ENCODE measurements around the gene ATIC.
"Not testable (repeated sequence)": the region's sequence is repeated elsewhere in the genome, so short reads cannot be mapped to it uniquely, and the experiment has no call there.

Gene ATIC

DNA sequence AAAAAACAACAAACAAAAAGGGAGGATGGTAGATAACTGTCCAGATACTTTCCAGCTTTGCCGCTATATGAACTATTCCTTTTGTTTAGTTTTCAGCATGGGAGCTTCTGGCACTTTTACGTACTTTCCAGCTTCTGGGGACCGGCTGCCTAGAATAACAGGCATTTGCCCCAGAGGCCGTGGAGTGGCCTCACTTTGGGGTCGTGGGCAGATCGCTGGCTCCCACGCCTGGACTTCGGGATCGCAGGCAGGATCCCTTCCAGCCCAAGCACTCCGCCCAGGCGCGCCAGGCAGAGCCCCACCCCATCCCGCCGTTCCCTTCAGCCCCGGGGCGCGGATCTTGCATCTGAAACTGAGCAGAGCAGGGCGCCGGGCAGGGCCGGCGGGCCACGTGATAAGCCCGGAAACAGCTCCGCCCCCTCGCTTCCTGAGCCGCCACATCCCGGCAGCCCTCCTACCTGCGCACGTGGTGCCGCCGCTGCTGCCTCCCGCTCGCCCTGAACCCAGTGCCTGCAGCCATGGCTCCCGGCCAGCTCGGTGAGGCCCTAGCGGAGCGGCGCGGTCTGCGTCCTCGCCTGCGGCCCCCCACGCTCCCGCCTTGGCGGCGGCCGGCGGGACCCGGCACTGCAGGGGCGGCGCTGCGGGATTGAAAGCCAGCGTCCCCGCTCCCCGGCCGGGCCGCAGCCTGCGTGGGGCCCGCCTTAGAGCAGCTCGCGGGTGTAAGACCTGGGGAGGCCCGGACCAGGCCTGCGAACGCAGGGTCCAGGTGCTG lies at the start of gene ATIC:
Gene ATIC (plus strand): TSS at position 435 of the 772 bp plus-strand sequence. CDS start 84 bp downstream, at position 519.
- peak; percentile 63 to 80 for DNase-seq (ENCODE audit: low read depth in 2 of 2, low spot score in 1 of 2)

DNA sequence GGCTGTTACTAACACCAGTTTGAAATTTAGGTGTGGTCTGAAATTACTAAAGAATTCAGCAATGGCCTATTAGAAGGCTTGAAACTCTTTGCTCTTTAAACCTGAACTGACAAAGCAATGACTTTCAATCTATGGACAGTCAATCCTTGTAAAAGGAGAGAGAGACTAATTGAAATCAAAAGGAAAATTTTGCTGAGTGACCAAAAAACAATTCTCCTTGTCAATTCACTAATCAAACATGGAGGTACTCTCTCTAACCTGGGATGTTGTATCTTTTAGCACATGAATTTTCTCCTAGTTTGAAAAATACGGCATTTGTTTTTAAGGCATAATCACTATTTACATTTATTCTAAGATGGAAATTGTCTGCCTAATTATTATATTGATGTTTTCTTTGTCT lies 49.6 kb upstream of the ATIC start:
- no peak for DNase-seq (ENCODE audit: low read depth in 2 of 2, low spot score in 1 of 2)

DNA sequence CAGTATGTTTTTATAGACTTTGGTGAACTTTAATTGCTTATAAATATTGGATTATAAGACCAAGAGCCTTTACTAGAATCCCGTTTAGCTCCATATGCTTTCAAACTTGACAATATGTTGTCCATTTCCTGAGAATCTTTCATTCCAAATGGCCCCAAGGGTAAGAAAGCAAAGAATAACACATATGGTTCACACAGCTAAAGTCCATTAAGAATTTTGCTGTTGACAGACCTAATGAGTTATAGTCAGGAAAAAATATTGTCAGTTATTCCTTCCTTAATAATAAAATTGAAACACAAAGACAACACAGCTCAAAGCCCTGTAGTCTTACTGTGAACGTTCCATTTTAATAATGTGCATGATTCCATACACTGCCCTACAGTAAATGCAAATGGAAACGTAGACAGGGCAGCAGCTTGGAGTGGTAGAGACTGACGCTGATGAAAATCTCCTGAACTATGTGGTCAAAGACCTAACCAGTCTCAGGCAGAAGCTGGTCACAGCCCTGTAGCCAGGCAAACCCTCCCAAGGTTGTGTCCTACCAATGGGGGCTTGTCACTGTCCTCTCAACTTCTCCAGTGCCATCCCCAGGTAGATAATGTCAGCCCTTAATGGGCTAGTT lies 49.0 kb upstream of the ATIC start:
- DNase-seq (ENCODE audit: low read depth in 2 of 2, low spot score in 1 of 2) = no peak

DNA sequence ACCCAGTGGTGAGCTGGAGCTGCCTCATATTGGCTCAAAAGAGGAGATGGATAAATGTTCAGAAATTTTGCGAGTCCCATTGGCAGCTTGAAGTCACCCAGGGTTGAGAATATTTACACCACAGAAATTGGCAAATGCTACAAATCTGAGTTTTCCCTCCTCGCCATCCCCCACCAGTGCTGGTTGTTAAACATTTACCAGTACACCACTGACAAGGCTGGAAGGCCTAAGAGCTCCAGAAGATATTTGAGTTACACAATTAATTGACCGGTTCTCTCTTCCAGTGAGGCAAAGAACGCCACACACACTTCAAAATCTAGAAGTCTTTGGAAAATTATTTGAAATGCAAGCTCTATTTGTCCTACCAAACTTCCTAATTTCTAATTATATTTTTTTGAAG lies 47.5 kb upstream of the ATIC start:
- no peak for DNase-seq (ENCODE audit: low read depth in 2 of 2, low spot score in 1 of 2)

DNA sequence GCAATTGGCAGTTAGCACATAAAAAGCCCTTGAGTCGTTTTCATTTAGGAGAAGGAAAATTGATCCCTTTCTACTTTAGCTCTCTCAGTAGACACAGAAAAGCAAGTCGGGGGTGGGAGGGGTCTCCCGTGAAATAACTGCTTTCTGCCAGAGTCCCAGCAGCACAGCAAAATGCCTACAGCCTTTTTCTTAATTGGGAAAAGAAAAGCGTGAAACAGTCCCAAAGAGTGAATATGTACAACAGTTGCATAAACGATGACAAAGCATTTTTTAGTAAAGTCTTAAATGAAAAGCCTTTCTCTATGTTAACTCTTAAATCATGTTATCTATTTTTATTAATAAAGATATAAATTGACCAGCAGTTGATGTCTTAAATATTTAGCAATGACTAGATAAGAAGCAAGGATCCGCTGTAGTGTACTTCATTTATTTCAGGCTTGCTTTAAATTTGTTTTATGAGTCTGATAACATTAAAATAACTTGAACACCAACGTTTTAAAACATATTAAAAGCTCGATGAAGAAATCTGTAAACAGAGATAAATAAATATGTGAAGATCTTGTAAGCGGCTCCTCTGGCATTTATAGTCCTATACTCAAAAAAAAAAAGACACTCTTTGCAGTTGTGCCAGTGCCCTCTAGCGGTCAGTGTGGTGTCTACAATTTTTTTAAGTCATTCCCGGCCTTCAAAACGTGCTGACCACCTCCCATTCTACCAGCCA lies 42.3 kb upstream of the ATIC start:
- DNase-seq (ENCODE audit: low read depth in 2 of 2, low spot score in 1 of 2) = peak; percentile 8 to 29

DNA sequence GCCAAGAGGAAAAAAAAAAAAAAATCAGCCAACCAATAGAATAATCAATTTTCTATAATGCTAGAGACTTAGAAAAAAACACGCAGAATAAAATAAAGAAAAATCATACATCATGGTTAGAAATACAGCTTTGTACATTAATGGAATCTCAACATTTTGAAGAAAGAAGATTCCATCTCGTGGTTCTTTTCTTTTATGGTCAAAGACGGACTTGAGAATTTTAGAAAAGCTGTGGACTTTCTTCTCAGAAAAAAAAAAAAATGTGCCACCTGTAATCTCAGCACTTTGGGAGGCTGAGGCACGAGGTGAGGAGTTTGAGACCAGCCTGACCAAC lies 41.8 kb upstream of the ATIC start:
- no peak for DNase-seq (ENCODE audit: low read depth in 2 of 2, low spot score in 1 of 2)

DNA sequence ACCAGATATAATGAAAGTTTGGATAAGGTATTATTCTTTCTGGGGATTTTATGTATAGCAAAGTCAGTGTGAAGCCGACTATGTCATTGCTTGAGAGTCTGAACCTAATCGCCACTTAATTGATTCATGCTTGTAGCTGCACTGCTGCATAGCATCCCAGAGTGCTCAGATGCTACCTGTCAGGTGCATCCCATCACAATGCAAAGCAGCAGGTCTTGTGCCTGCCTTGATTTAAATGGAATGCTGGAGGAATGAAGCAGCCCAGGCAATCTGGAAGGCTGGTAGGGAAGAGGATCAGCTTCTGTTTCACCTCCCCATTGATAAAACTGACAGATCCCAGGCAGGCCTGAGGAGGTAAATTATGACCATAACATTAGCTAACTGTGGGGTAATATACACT lies 40.4 kb upstream of the ATIC start:
- no peak for DNase-seq (ENCODE audit: low read depth in 2 of 2, low spot score in 1 of 2)

DNA sequence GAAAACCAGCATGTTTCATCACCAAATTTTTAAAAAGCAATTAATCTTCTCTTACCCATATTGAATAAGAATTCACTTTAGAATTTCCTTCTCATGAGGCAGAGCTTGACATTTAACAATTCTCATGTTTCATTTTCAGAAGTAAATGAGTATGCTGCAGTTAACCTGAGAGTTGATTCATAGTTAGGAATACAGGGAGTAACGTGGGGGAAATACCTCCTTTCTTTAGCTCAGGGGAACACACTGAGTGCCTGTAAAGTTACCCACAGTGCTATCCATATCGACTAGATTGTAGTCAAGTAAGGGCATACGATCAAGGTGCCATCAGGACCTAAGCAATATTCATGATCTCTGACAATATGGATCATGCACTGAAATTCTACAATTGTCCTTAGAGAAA lies 38.9 kb upstream of the ATIC start:
- DNase-seq (ENCODE audit: low read depth in 2 of 2, low spot score in 1 of 2) = no peak

DNA sequence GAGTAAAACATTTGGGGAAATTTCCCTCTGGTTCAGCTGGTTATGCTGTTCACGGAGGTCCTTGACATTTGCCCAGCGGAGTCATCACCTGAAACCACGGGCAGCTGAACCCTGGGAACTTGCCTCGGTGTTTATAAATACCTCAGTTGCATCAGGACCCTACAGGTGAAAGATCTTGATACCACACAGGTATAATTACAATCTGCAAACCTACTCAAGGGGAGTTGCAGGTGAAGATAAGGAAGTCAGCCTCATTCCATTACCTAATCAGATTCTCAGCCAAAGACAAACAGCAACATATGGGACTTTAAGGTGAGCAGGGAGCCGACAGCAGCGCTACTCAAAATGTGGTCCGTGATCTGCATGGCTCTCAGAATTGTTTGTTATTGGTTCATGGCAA lies 37.0 kb upstream of the ATIC start:
- DNase-seq (ENCODE audit: low read depth in 2 of 2, low spot score in 1 of 2) = no peak

DNA sequence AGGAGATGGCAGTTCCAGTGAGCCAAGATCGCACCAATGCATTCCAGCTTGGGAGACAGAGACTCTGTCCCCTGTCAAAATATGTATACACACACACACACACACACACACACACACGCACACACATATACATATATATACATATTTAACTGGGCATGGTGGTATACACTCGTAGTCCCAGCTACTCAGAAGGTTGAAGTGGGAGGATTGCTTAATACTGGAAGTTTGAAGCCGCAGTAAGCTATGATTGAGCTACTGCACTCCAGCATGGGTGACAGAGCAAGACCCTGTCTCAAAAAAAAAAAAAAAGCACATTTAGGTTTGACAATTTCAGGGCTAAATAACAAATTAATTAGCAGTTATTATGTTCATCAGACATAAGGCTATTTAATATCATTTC lies 36.0 kb upstream of the ATIC start:
- no peak for DNase-seq (ENCODE audit: low read depth in 2 of 2, low spot score in 1 of 2)

DNA sequence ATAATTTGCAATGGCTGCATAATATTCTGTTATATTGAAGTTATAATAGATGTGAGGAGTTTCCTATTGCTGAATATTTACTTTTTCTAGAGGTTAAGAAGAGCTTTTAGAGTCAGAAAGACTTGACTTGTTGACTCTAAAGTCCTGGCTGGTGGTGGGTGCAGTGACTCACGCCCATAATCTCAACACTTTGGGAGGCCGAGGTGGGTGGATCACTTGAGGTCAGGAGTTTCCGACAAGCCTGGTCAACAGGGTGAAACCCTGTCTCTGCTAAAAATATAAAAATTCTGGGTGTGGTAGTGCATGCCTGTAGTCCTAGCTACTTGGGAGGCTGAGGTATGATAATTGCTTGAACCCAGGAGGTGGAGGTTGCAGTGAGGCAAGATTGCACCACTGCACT lies 33.9 kb upstream of the ATIC start:
- DNase-seq (ENCODE audit: low read depth in 2 of 2, low spot score in 1 of 2) = no peak

DNA sequence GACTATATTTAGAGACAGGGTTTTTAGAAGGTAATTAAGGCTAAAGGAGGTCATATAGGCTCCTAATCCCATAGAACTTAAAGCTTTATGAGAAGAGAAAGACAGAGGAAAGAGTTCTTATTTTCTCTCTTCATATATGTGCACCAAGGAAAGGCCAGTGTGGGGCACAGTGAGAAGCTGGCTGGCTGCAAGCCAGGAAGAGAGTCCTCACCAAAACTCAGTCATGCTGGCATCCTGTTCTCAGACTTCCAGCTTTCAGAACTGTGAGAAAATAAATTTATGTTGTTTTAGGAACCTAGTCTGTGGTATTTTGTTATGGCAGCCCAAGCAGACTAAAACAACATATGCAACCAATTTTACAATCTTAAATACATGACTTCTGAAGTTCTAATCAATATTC lies 31.5 kb upstream of the ATIC start:
- DNase-seq (ENCODE audit: low read depth in 2 of 2, low spot score in 1 of 2) = no peak

DNA sequence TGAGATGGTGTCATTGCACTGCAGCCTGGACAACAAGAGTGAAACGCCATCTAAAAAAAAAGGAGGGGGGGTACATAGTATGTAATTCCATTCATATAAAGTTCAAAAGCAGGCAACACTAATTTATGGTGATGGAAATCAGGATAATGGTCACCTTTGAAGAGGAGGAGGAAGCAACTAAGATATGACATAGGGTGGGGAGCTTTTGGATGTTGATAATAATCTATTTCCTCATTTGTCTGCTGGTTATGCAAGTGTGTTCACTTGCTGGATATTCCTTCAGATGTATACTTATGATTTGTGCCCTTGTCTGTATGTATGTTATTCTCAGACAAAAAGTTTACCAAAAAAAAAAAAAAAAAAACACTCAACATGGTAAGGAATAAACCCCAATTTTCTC lies 28.6 kb upstream of the ATIC start:
- DNase-seq (ENCODE audit: low read depth in 2 of 2, low spot score in 1 of 2) = no peak

DNA sequence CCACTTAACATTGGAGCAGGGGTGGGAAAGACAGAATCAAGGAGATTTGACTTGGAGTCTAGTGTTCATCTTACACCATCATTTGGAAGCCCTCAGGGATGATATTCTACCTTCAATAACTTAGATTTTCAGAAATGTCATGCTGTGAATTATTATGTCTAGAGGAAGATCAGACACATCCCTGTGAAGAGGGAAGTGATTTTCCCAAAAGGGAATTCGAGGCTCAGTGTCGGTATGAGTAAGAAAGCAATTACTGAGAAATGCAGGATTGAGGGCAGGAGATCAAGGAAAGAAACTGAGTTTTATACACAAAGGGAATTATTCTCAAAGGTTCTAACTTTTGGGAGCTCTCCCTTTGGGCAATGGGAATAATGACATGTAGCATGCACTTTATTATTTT lies 25.6 kb upstream of the ATIC start:
- no peak for DNase-seq (ENCODE audit: low read depth in 2 of 2, low spot score in 1 of 2)

DNA sequence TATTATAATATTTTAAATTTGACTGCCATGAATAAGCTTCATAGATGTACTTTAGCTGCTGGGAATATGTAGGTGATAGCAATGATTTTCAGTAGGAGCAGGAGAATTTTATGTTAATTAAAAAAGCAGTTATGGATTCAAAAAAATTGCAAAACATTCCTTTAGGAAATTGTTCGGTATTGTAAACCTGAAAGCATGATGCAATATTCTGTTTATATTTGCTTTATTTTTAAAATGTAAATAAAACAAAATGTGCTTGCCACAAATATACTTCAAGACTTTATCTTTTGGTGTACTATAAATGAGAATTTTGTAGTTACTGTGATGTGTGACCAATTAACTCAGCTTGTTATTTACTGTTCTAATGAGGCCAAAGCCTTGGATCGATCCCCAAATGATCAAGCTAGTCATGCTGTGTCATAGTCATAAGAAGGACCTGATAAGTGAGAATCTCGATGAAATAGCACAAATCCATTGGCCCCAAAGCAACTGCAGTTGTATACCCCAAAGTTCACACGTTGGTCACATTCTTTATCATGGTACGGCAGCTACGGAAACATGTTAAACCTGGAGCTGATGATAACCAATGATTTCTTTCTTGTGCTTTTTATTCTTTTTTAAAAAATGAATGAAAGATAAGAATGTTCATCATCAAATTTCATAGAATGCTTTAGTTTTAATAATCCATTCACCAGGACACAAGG lies 23.6 kb upstream of the ATIC start:
- no peak for DNase-seq (ENCODE audit: low read depth in 2 of 2, low spot score in 1 of 2)

DNA sequence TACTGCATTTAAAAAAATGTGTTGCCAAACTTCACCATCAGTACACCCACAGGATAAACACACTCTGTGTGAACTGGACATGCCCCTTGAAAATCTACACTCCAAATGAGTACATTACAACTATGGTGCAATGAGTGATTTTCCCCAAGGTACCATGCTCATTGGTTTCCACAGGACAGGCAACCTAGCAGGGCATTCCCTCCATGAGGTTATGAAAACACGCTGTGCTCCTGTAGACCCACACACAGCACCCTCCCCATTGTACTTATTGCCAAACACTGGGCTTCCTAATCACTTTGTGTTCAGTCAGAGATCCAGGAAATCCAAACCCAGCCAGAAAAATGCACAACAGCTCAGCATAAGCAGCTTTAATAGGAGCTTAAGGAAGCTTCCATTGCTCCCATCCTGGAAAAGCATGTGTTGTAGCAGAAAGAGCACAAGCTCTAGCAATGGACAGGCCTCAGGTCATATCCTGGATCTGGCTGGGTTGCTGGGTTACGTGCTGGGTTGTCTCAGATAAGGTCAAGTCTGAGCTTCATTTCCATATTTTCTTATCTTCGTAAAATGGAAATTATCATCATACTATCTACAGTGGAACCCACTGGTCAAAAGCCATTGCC lies 20.8 kb upstream of the ATIC start:
- DNase-seq (ENCODE audit: low read depth in 2 of 2, low spot score in 1 of 2) = no peak

DNA sequence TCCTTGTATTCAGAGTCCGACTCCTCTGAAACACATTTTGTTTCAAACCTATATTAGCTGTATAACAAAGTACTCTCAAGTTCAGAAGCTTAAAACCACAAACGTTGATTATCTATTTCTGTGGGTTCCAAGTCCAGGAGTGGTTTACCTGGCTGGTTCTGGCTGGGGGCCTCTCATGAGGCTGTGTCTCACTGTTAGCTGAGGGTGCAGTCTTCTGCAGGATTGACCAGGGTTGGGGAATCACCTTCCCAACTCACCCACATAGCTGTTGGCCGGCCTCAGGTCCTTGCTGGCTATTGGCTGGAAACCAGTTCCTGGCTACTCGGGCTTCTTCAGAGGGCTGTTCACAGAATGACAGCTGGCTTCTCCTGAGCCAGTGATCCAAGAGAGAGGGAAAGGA lies 18.0 kb upstream of the ATIC start:
- DNase-seq (ENCODE audit: low read depth in 2 of 2, low spot score in 1 of 2) = no peak

DNA sequence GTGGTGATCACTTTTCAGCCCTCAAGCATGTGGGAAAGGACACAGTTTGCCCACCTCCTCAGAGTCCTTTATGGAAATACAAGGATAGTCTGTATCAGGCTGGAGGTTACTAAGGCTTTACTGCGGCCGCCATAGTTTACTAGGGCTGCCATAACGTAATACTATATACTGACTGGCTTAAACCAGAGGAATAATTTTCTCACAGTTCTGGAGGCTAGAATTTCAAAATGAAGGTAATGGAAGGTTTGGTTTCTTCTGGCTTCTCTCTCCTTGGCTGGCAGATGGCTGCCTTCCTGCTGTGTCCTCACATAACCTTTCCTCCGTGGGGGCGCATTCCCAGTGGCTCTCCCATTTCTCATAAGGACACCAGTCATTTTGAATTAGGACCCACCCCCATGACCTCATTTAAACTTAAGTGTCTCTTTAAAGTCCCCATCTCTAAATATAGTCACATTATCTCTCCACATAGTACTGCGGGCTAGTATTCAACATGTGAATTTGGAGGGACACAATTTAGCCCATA lies 12.5 kb upstream of the ATIC start:
- no peak for DNase-seq (ENCODE audit: low read depth in 2 of 2, low spot score in 1 of 2)

DNA sequence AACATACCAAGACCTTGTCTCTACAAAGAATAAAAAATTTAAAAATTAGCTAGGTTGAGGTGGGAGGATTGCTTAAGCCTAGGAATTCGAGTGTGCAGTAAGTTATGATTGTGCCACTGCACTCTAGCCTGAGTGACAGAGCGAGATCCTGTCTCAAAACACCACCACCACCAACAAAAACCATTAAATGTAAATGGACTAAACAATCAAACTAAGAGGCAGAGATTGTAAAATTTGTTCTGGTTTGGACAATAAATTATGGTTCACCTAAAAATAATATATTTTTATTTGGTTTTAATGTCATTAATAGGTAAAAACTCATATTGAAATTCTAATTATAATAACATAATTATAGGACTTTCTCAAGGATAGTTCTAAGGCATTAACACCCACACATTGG lies 9.9 kb upstream of the ATIC start:
- no peak for DNase-seq (ENCODE audit: low read depth in 2 of 2, low spot score in 1 of 2)

DNA sequence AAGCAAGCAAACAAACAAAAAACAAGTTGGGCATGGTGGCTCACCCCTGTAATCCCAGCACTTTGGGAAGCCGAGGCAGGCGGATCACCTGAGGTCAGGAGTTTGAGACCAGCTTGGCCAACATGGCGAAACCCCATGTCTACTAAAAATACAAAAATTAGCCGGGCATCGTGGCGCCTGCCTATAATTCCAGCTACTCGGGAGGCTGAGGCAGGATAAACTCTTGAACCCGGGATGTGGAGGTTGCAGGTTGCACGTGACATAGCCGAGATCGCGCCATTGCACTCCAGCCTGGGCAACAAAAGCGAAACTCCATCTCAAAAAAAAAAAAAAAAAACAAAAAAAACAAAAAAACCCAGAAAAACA lies 617 bp upstream of the ATIC start:
- not testable (repeated sequence) for DNase-seq (ENCODE audit: low read depth in 2 of 2, low spot score in 1 of 2)

DNA sequence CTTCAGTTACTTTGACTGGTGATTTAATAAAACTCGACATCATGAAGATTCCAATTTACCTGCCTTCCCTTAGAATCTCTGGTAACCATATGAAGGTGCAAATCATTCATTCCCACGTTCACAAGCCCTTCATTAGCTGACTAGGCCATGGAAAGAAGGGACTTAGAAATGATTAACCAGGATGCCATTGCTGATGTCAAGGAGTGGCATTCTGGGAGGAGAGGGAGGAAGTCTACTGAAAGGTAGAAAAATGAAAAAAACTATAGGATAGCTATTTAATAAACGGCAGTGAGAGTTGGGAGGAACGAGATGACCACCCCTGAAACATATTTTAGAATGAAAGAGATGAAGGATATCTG lies 1.4 kb downstream of the ATIC start:
- DNase-seq (ENCODE audit: low read depth in 2 of 2, low spot score in 1 of 2) = no peak
